SKM-1 (cell line): ENCODE results near the gene GIPC3.

Experiments used
- DNase-seq: peaks from one replicate; lab custom pipeline; 2025; ENCODE audit not compliant: unreplicated experiment; lab: John Stamatoyannopoulos, UW

Gene GIPC3

DNA sequence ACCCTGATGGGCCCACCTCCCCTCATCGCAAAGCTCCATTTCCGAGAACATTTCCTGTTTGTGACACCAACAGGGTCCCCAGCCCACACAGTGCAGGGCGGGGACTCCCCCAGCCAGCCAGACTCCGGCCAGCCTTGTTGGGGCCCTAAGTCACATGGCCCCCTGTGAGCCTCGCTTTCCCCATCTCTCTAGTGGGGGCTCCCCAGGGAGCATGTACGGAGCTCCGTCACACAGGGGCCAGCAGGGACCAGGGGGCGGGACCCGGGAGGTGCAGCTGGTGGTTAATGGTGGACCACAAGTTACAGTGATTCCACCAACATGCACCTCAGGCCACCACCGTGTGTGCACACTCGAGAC is 19.7 kb downstream of the GIPC3 start:
- no peak for DNase-seq

GRCh38 chr19:3605361-3605760 is 20.1 kb downstream of the GIPC3 start:
- no peak for DNase-seq

GRCh38 chr19:3605770-3606169 is 20.5 kb downstream of the GIPC3 start:
- DNase-seq = no peak

- DNase-seq = no peak
Measured at GRCh38 chr19:3606174-3606689, 21.0 kb downstream of the GIPC3 start.

DNA sequence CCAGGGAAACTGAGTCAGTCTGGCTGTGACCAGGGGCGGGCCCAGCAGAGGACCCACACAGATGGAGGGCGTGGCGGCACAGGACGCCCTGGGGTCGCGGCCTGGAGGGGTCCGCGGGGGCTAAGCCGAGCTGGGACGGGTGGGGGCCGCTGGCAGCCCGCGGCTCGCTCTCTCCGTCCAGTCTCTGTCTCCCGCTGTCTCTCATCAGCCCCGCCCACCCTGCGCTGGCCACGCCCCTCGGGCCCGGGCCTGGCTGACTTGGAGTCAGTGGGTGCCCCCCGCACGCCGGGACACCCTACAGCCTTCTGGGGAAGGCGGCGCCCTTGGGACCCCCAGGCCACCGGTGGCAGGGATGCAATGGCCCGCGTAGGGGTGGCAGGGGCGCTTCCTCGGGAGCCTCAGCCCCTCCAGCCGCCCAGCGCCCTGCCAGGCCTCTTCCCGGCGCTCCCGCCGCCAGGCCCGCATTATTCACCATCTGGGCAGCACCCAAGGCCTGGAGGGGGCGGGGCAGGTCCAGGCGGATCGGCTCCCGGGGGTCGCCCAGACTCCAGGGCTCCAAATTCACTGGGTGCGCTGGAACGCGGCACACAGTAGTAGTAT is 21.5 kb downstream of the GIPC3 start, which contains the start of gene TBXA2R:
Gene TBXA2R, minus strand, starts transcription at position 186 of the 600 bp plus-strand sequence. CDS start 6,241 bp downstream, outside the sequence.
- no peak for DNase-seq

DNA sequence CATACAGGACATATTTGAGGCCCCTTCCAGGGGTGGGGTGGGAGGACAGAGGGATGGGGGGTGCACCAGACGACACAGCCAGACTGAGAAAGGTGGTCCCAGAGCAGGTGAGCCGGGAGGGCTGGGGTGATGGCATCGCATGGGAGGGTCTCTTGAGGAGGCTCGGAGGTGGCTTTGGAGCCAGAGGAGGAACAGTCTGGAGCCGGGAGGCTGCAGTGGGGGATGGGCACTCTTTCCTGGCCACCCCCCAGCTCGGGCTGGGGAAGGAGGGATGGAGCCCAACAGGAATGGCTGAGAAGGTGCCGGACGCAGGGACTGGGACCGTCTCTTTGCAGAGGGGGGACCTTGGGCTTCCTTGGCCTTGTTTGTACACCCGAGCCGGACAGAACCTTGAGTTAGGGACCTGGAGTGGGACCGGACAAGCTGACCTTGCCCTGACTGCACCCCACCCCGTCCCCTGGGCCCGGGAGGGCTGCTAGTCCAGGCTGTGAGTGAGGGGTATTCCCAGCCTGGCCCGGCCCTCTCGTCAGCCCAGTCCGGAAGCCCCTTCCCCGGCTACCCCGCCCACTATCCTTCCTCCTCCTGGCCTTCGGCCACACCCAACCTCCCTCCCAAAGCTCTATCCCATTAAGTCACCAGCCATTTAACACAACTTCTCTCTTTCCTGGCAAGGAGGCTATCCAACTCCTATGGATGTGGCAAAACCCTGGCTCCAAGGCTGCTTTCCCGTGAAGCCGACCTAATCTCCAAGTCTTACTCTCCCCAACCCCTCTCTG is 22.2 kb downstream of the GIPC3 start:
- DNase-seq = no peak

GRCh38 chr19:3608079-3608641 is 22.9 kb downstream of the GIPC3 start:
- DNase-seq = no peak

DNA sequence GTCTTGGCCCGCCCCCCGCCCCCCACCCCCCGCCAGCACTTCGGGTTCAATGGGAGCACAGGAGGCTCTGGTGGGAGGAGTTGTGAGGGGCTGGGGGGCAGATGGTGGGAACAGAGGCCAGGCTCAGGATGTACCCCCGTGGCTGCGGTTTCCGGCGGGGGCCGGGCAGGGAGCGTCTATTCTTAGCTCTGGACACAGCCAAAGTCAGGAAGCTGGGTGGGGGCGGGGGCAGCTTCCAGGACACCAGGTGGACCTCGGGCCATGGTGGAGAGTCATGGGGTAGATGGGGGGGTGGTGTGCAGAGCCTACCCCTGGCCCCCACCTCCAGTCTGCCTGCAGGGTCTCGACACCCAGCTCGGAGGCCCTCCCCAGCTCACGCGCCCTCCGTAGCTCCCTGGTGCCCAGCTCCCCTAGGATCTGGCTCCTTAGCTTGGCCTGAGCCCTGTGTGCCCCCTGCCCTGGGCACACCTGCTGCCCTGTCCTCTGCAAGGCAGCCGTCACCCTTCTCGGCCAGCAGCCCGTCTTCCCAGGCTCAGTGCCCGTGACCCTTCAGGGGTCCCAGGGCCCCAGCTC is 23.6 kb downstream of the GIPC3 start:
- DNase-seq = no peak

- no peak for DNase-seq
Measured at GRCh38 chr19:3609779-3610719, 24.8 kb downstream of the GIPC3 start.

DNA sequence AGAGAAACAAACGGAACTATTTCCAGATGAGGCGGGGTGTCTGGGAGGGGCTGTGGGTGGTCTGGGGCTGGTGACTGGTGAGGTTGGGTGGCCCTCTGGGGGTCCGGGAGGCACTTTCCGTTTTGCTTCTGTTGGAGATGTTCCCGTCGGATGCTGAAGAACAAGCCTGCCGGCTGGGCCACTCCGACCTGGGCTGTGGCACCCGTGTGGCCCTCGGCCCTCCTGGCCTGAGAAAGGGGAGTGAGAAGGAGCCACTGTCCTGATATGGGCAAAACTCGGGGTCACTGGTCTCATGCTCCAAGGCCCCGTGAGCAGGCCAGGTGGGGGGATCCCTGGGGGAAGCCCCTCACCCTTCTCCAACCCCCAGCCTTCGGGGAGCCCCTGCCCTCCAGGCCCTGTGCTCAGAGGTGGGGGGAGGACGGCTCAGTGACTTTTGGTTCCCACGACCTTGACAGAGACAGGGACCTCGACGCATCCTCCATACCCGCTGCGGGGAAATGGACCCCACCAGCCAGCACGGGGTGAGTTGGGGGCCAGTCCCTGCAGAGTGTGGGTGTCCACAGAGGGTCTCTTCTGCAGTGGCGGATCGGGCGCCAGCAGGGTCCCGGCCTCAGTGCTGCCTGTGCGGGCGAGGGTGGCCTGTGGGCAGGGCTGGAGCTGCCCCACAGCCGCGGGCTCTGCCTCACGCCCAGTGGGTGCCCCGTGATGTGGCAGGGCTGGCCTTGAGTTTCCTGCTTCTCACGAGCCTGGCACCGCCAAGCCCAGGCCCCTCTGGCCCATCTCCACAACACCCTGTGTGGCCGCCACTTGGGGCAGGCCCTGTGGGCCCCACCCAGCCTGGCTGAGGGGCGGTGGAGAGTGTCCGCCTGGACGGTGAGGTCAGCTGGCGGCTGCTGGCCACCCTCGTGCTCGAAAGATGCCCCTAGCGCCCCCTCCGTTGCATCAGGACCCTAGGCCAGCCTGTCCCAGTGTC is 25.8 kb downstream of the GIPC3 start:
- no peak for DNase-seq

GRCh38 chr19:3611841-3612240 is 26.6 kb downstream of the GIPC3 start:
- DNase-seq = no peak

DNA sequence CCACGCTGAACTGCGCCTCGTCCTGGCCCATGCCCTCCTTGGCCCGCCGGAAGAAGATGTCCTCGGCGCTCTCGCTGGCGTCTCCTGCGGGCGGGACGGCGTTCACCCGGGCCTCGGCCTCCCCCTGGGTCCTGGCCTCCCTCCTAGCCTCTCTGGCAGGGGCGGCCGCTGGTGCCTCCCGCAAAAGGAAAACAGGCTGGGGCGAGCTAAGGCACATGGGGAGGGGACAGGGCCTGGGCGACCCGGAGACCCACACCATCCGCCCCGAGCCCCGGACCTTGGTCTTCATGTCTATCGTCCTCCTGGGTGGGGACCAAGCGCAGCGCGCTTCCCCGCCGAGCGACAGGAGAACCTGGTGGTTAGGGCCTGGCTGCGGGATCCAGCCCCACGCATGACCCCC is 27.1 kb downstream of the GIPC3 start:
- no peak for DNase-seq

- DNase-seq = no peak
Measured at GRCh38 chr19:3612901-3613741, 27.8 kb downstream of the GIPC3 start.

GRCh38 chr19:3613818-3614661 is 28.8 kb downstream of the GIPC3 start:
- DNase-seq = no peak

GRCh38 chr19:3614858-3615505 is 29.7 kb downstream of the GIPC3 start:
- DNase-seq = no peak

DNA sequence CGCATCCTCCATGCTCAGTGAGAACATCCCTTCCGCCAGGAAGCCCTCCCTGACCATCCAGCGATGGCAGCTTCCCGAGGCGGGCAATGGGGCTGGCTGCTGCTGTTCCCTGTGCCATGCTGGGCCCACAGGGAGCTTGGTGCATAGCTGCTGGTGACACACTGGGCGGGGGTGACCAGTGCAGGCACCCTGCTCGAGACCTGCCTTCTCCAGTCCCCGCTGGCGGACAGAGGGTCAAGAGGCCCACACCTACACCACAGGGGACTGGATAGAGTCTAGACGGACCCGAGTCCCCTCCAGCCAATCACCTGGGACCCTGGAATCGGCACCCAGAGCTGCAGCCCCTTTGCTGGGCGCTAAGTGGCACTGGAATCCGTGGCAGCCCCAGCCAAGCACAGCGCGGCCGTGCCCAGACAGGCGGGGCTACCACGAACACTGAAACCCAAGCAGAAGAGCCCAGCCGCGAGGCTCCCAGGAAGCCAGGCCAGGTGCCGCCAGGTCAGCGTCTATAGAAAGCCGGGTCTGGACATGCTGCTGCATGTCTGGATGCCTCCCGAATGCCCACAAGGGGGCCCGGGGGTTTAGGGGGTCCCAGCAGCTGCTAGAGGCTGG is 30.4 kb downstream of the GIPC3 start:
- DNase-seq = no peak

GRCh38 chr19:3617463-3617862 is 32.2 kb downstream of the GIPC3 start:
- DNase-seq = no peak
